DMS153 treated with DMSO at 0.1 percent for 48 hours (cell line): ENCODE data around the gene SLC38A9.

Source experiments
- DNase-seq: peaks from one replicate; lab custom pipeline; 2025; ENCODE audit not compliant: unreplicated experiment; lab: John Stamatoyannopoulos, UW

SLC38A9 gene

DNA sequence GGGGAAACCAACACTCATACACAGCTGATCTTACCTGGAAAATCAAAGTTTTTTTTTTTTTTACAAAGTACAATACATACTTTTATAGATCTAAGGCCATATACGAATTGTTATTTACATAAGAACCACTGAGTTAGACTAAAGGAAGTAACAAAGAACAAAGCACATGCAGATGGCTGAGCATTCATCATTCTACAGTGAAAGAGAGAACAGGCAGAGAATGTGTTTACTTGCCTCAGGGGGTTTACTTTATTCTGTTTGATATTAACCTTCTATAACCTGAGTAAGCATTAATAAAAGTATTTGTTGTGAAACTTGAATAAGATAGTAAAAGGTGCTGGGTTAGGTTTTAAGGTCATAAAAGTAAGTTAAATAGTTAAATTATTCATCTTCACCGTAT is 54.7 kb downstream of the SLC38A9 start:
- no peak for DNase-seq

DNA sequence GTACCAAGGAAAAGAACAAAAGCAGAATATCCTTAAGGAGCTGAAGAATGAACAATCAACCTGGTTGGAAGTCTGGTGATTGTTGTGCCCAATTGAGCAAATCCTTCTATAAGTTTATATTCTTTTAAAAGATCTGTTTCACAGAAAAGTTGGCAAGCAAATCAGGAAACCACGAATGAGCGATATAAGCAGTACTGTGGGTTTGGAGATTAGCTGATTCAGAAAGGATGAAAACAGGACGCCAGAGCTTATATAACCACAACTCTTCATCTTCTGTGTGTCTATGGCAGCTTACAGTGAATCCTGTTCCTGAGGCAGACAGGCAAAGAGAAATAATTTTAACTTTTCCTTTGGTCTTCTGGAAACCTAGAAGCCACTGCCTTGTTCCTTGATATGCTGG is 61.7 kb downstream of the SLC38A9 start:
- no peak for DNase-seq

DNA sequence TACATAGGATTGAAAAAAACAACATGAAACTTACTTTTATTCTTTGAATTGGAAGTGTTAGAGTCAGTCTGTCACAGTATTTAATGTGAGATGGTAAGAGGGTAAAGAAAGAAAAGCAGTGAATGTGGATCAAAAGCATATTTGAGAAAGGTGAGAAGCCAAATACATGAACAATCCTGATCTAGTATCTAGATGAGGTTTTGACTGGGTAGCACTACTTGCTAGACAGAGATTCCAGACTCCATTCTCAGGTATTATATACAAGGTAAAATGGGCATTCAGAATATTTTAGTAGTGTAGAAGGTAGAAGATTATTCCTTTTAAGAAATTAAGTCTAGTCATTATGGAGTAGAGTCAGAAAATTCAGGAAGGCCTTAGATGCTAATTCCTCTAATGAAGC is 62.2 kb downstream of the SLC38A9 start:
- no peak for DNase-seq

DNA sequence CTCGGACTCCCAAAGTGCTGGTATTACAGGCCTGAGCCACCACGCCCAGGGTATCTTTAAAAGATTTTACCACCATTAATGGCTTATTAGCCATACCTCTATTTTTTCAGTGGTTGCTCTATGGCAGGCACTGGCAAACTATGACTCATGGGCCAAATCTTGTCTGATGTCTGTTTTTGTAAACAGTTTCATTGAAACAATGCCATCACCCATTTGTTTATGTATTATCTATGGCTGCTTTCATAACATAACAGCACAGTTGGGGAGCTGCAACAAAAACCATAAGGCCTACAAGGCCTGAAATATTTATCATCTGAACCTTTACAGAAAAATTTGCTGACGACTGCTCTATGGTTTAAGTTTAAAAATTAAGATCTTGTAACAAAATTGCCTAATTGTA is 66.8 kb downstream of the SLC38A9 start:
- no peak for DNase-seq

DNA sequence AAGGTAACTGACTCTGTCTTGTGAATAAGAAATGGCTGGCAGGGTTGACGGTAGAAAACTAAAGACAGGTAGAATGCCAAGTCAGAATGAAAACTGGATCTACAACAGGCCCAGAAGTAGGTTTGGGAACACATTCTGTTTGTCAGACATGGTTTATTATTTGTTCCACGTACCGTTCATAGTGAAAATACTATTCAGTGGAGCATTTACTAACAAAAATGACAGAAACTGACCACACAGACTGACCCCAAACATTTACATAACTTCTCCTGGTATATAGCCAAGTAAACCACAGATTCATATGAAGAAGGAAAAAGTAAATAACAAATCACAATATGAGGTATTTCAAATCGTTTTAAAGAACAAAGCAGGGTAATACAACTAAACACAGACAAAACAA is 73.7 kb downstream of the SLC38A9 start:
- DNase-seq = no peak

DNA sequence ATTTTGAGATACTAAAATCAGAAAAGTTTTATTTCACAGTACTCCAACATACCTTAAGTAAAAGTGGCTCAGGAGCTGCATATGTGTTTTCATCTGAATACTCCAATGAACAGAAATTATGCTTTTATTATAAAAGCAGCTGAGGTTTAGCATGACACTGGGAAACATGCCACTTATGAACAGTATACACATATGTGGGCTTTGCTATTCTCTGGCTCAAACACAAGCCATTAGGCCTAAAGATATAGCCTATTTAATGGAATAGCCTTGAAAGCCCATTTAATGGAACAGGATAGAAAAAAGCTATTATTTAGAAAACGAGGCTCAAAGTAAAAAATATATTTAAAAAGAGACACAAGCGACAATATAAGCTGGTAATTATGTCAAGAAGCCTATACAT is 74.1 kb downstream of the SLC38A9 start:
- no peak for DNase-seq

DNA sequence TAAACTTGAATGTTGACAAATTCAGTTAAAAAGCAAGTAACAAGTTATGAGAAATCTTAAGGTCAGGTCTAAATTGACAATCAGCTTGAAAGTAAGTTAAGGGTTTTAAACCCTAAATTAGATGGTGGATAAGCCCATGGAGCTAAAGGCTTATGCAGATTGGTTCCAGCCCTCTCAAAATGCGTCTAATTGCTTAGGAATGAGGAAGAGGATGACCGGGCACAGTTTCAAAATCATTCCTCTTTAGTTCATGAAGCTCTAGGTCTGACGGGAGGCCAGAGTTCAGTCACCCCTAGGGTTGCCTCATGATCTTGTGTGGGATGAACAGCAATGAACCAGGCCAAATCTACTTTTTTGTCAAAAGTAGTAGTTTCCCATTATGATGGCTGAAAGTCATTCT is 75.4 kb downstream of the SLC38A9 start:
- no peak for DNase-seq

DNA sequence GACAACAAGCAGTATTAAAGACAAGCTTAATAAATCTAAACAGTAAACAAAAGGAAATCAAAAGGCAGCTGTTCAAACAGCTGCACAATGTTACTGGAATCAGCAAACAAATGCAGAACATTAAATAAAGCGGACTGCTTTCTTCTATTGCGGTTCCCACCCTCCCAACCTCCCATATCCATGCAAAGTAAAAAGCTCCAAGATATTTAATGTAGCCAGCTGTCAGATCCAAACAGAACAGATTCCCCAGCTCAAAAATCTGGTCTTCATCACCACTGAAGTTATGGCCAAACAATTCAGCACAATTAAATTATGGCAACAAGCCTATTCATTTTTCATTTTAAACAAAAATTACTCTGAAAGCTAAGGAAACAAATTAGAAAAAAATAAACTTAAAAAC is 75.9 kb downstream of the SLC38A9 start:
- peak; percentile 17 for DNase-seq

DNA sequence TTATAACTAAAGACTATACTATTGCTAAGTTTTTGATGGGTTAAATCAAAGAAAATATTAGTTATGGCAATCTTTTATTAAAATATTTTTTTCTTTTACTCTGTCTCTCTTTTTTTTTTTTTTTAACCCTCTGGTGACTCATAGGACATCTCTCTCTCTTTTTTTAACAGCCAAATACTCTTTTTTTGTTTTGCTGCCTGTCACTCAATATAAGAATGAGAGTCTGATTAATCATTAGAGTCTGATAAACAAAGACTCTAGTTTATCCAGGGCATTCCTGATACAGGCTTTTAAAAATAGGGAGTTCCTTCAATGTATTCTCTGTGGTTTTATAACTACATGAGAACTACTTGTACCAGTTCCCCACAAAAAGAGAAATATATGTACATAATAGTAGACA is 77.3 kb downstream of the SLC38A9 start:
- no peak for DNase-seq

DNA sequence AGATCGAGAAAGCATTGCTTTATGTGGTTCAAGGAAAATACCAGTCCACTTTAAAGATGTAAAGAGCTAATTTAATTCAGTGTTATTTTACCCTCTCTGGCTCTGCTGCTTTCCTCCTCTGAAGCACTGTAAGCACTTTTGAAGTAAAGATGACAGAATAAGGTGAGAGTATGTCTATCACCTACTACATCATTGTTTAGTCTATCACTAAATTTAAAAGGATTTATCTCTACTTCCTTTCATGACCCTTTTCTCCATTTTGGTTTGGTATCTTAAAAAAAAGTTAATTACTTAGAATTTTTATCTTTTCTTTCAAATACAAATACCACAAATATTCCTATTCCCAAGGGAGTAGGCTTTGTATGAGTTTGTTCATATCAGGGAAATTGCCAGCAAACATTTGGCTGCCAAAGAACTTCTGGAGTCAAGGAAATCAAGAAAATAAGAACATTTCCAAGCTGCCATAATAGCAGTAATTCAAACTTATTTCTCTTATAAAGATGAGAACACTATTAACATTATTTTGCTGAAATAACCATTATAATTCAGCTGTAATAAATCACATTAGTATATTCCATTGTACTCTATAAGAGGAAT is 77.8 kb downstream of the SLC38A9 start:
- DNase-seq = no peak

DNA sequence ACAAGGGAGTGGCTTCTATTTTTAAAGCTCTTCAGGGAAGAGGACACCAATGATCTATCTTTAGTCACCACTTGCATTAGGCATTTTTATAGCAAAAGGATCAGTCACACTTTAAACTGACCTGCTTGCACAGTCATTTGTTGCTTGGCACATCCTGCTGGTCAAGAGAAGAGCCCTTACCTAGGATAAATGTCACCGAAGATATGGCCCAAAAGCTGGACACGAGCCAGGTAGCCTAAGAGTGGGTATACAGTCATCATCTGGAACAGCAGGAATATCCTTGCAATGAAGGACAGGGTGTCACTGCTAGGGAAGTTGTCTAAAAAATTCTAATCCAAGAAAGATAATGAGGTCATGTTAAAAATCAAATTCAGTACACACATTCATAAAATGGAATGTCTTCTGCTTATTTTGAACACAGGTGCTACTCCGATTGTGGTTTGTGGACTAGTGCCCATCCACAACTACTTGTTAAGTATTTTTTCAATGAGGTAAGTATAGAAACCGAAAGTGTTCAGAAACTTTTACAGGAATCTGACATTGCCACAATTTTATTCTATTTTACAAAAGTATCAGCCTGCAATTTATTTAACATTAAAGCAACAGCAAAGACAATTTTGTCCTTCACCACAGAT is 78.4 kb downstream of the SLC38A9 start:
- no peak for DNase-seq

DNA sequence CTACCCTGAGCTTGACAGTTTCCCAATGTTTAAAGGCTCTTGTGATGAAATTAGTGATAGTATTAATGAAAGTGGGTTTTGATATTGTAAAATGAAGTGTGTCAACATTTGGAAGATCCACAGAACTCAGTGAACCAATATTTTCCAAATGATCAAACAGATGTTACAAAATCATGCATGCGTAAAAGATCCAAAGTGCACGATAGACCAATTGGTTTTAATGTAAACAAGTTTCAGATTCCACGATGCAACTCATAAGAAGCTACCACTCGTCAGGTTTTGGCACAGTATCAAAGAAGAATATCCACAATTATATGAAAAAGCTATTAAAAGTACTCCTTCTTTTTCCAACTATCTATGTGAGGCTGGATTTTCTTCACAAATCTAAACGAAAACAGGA is 82.3 kb downstream of the SLC38A9 start:
- no peak for DNase-seq

DNA sequence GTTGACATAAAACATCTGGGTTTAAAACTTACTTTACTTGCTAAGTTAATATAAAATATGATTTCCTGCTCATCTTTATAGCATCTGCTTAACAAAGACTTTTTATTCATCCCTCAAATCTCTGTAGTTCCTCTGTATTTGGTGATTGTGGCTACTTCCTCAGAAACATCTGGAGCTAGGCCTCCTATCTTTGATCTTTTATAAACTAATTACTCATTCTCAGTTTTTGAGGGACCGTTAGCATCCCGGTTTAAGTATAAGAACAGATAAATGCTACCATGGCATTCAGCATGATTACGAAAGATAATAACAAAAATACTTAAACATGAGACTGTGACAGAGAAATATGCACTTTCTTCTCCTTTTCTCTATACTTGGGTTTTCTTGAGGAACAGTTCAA is 85.3 kb downstream of the SLC38A9 start:
- no peak for DNase-seq

DNA sequence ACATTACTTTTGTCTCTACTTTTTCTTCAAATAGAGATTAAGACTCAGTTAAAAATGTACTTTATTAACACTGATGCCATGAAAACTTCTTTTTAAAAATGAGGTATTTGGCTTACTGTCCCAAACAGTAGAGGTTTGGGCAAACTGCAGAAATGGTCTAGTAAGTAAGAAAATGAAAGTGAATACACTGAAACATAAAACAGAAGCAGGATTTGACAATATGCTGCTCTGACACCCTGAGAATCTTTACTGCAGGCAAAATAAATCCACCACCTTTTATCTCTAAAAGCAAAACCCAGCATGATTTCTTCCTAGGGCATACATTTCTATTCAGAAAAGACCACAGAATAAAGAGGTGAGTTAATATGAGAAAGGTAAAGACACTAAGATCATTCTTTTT is 86.2 kb downstream of the SLC38A9 start:
- no peak for DNase-seq

DNA sequence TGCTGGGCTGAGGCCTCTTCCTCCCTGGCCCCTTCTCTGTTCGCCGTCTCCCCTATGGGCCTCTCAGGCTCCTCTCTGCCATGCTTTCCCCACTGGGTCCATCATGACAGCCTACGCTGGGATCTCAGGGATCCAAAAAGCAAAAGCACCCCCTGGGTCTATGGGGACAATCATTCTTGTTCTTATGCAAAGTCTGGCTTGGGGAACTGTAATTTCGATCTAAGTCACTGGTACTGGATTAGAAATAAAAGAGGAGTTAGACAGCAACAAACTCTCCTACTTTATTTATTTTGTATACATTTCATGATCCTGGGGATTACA is 86.6 kb downstream of the SLC38A9 start:
- DNase-seq = no peak

DNA sequence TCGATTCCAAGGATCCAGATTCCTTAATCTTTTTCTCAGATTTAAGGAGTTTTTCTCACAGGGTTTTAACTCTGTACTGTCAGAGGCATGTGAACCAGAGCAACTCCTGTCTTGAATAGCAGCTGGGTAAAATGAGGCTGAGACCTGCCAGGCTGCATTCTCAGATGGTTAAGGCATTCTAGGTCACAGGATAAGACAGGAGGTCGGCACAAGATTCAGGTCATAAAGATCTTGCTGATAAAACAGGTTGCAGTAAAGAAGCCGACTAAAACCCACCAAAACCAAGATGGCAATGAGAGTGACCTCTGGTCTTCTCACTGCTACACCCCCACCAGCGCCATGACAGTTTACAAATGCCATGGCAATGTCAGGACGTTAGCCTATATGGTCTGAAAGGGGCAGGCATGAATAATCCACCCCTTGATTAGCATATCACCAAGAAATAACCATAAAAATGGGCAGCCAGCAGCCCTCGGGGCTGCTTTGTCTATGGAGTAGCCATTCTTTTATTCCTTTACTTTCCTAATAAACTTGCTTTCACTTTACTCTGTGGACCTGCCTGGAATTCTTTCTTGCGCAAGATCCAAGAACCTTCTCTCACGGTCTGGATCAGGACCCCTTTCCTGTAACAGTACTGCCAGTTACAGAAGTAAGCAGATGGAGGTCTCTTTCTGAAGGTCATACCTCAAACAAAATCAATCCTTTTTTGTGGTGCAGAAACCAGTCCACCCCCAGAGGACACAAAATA is 87.1 kb downstream of the SLC38A9 start:
- no peak for DNase-seq

DNA sequence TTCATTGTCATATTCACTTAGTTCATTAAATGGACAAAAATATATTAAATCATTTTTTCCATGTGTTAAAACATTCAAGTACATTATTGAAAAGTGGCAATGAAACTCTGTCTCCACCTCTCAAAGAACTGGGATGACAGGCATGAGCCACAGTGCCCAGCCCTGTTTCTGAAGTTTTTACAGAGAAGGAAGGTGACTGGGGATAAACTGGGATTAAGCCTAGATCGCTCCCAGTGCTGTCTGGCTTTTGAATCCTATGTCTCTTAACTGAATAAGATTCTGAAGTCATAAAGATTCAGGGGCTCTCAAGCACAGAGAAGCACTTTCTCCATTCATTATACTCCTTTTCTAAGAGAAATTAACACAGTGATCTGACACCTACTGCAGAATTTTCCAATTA is 88.3 kb downstream of the SLC38A9 start:
- DNase-seq = no peak

DNA sequence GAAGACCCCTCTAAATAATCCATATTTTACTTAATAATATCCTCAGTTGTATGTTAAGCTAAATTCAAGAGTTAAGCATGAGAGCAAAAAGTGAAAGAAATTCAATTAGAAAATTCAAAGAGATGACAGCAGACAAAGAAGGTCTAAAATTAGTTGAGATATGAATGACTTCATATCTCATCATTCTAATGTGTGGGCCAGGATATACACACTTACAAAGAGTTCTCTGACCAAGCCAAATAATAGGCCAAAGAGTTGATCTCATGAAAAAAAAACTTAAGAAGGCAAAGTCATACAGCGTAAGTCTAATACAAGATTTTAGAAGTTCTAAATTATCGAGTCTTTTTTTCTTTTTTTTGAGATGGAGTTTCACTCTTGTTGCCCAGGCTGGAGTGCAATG is 89.7 kb downstream of the SLC38A9 start:
- DNase-seq = no peak

DNA sequence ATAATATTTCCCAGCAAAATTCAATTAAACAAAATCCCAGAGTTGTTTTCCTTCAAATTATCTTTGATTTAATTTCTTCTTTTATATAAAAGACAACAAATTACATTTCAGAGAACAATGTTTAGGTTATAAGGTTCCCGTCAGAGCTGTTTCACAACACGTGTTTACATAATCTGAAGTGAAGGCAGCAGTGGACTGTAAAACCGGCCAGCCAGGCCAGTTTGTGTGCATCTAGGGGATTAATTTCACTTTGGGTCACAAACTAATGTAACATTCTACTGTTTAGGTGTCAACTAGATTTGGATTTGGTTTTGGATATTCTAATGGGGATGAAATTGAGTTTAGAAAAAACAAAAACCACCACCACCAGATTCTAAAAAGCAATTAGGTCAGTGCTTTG is 90.9 kb downstream of the SLC38A9 start:
- no peak for DNase-seq

DNA sequence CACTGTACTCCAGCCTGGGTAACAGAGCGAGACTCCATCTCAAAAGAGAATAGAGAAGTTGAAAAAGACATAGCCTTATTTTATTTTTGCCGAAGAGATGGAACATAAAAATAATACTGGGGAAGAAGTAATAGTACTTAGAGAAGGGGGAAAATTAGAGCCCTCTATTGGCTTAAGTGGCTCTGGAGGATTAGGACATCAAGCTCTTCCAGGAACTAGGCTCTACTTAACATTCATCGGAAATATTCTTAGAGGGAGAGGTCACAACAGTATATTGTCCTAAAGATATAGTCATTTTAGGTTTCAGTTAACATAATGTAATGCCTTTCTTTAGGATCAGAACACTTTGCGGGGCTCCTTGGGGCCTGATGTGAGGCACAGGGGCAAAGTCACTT is 91.4 kb downstream of the SLC38A9 start:
- DNase-seq = no peak

DNA sequence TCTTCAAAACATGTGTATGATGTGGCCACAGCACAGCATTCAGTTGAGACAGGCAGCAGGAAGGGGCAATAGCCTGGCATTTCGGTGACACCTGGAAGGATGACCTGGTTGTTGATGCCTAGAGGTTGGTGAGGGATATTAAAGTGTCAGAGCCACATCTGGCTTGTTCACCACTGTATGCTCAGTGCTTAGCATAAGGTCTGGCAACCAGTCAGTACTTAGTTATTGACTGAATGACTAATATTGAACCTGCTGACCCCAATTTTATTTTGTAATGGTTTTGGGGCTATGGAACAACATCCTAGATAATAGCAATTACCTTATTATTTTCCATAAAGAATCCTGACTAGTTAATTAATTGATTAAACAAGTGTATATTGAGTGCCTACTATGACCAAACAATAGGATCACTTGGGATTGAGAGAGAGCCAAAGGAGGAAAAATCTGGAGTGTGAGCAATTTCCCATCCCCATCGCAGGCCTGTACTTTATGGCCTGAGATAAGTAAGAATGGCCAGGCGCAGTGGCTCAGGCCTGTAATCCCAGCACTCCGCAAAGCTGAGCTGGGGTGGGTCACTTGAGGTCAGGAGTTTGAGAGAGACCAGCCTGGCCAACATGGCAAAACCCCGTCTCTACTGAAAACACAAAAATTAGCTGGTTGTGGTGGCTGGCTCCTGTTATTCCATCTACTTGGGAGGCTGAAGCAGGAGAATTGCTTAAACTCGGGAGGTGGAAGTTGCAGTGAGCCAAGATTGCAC is 91.9 kb downstream of the SLC38A9 start:
- DNase-seq = no peak

DNA sequence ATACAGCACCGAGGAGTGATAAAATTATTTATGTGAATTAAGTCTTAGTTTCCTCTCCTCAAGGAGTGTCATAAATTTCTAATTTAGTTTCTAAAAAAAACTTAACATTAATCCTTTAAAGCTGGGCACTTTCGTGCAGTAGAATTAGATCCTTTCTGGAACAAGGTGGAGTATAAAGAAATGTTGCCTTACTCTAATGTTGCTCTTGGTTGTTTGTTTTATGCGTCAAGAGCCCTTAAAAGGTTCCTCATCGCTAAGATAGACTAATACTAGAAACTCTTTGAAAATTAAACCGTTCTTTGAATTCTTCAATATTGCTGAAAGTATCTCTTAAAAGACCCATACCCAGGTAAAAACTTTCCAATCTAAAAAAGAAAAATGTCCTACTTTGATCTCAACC is 93.8 kb downstream of the SLC38A9 start:
- no peak for DNase-seq
